ENCODE data around the gene PRRC2C.

Gene PRRC2C

DNA sequence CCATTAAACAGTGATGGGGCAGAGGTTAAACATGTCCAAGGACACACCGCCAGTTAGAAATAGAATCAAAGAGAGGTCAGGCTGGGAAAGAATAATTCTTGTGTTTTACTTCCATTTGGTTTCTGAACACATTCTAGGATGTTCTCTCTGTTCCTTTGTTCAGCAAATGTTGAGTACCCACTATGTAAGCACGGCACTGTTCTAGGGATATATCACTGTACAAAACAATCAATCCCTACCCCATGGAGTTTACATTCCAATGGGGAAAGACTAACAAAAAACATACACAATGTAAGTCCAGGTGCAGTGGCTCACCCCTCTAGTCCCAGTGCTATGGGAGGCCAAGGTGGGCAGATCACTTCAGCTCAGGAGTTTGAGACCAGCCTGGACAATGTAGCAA, 142.9 kb downstream of the PRRC2C start:
- no peak for DNase-seq (ENCODE audit: low spot score)
- no peak for FAIRE-seq

DNA sequence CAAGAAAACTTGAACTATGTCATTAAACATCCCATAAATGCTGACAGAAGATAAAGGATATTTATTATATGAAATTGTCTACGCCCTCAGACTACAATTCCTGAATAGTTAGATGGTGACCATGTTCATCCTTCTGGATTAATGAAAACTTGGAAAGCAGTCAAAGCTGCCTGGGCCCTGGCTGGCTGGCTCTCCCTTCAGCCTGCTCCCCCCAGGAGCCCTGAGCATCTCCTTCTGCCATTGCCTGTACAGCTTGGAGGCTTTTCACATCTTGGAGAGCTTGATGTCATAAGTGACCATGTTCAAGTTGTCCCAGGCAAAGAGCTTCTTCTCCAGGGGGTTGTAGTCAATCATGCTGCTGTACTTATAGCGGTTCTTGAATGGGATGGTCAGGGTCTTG, 150.3 kb downstream of the PRRC2C start:
- FAIRE-seq (no peak), DNase-seq (ENCODE audit: low spot score) (no peak)

GRCh38 chr1:171636141-171636540, 150.8 kb downstream of the PRRC2C start:
- no peak for FAIRE-seq
- DNase-seq (ENCODE audit: low spot score) = no peak

DNA sequence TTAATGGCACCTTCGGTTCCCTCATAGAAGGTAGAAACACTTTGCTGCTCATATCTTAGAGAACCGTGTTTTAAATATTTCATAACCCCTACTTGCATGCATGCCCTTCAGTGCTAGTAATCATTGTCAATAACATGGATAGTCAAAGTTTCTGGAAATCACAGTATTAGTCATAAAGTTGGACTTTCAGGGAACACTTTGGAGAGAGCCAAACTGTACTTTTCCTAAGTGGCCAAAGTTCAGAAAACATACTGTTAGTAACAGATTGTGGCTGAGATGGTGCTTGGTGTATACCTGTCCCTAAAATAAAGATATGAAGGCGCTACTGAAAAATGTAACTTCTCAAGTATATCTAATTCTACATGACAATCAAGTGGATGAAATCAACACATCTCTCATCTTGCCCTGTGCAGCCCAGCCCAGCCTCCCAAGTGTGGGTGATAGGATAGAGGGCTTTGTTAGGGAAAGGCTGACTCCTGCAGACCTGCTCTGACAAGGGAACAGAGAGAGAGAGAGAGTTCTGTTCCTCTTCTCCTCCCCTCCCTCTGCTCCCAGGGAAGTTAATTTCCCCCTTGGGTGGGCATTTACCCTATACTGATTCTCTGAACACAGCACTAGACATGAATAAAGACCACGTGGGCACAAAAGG, 152.7 kb downstream of the PRRC2C start:
- FAIRE-seq = no peak
- no peak for DNase-seq (ENCODE audit: low spot score)

DNA sequence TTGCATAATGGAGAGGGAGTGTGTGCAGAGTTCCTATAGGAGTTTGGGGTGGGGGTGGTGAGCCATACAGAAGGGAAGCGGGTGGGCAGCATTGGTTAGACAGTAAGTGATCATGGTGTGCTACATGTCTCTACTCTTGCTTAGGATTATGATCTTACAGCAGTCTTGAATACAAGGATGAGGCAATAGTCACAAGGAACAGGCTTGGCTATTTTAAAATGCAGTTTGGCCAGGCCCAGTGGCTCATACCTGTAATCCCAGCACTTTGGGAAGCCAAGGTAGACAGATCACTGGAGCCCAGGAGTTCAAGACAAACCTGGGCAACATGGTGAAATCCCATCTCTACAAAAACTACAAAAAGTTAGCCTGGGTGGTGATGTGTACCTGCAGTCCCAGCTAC, 154.9 kb downstream of the PRRC2C start:
- DNase-seq (ENCODE audit: low spot score) (no peak), FAIRE-seq (no peak)

DNA sequence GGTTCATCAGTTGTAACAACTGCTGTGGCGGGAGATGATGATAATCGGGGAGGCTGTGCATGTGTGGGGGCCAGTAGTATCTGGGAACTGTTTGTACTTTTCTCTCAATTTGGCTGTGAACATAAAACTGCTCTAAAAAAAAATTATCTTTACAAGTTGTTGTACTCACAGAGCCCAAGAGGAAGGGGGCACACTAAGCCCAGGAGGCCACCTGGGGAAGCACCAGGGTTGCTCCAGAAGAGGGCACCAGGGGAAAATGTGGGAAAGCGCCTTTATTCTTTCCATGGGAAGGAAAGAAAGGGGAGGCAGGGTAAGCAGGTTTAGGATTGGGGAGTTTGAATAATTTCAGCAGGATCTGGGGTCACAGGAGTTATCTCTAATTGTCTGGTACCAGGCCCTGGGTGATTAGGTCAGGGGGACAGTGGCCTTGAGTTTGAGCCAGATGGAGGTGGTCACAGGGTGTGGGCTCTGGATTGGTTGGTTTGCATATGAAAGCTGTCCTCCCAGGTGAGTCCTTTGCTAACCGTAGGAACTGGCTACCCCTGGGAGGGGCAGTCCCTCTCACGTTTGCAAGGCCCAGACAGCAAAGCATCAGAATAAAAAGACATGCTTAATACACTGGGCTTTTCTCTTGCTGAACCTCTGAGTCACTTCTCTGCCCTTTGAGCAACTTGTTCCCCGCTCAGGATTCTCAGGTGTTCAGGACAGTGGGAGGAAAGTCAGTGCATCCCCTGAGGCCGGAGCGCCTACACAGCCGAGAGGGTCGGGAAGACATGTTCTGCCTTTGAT, 155.9 kb downstream of the PRRC2C start:
- DNase-seq (ENCODE audit: low spot score) = no peak
- no peak for FAIRE-seq

- no peak for DNase-seq (ENCODE audit: low spot score)
- no peak for FAIRE-seq
Observed at GRCh38 chr1:171642197-171642596, 156.9 kb downstream of the PRRC2C start.

Data from RCC 7860 (cell line).